HCT116 (cell line): ENCODE measurements around the gene TSPEAR.

Source experiments
- EZH2 ChIP-seq: fragments of 200-600 bp; sonication (generic); IDR thresholded peaks from 2 replicates; pipeline ENCODE4 v1.6.1; 2017; ENCODE audit warnings: antibody characterized with exemption, mixed run types
- EZH2phosphoT487 ChIP-seq: fragments of 200-600 bp; IDR thresholded peaks from 2 replicates; pipeline ENCODE4 v1.6.1; 2018; ENCODE audit warnings: antibody characterized with exemption, borderline replicate concordance
- POLR2A ChIP-seq: IDR thresholded peaks from 2 replicates; pipeline ENCODE4 v1.7.0; 2011; ENCODE audit warnings: borderline replicate concordance; ENCODE audit not compliant: insufficient read depth, insufficient read length; ENCODE audit errors: extremely low read depth
- POLR2AphosphoS5 ChIP-seq: IDR thresholded peaks from 2 replicates; pipeline ENCODE4 v1.6.1; 2011; ENCODE audit warnings: mild to moderate bottlenecking, low read depth, low read length, moderate library complexity
- REST ChIP-seq: IDR thresholded peaks from 2 replicates; pipeline ENCODE4 v1.6.1; 2012; ENCODE audit warnings: low read depth
- SP1 ChIP-seq: IDR thresholded peaks from 2 replicates; pipeline ENCODE4 v1.6.1; 2012; ENCODE audit warnings: low read depth
- SRF ChIP-seq: IDR thresholded peaks from 2 replicates; pipeline ENCODE4 v1.6.1; 2012; ENCODE audit warnings: low read depth
- TCF7L2 ChIP-seq: IDR thresholded peaks from 2 replicates; pipeline ENCODE4 v1.7.0; 2011; ENCODE audit warnings: borderline replicate concordance, inconsistent platforms; ENCODE audit not compliant: insufficient read depth, insufficient read length; ENCODE audit errors: extremely low read depth
- YY1 ChIP-seq: IDR thresholded peaks from 2 replicates; pipeline ENCODE4 v1.6.1; 2011; ENCODE audit warnings: low read length, low read depth, moderate library complexity, mild to moderate bottlenecking; ENCODE audit not compliant: insufficient replicate concordance; ENCODE audit errors: extremely low read depth
- ZBTB33 ChIP-seq: IDR thresholded peaks from 2 replicates; pipeline ENCODE4 v1.6.1; 2011; ENCODE audit warnings: mild to moderate bottlenecking, low read length, moderate library complexity; ENCODE audit not compliant: insufficient replicate concordance; ENCODE audit errors: extremely low read depth
- ZFX ChIP-seq: fragments of 450-650 bp; IDR thresholded peaks from 2 replicates; pipeline ENCODE4 v1.6.1; 2017
- TF ChIP-seq, protein P1 (sequence below), 3 experiments: fragments of 200-600 bp in 1 of 3; sonication (generic) in 1 of 3; IDR thresholded peaks in 2 of 3; conservative IDR thresholded peaks in 1 of 3; 2 replicates each; pipeline ENCODE4 v1.5.1; 2012 to 2017; ENCODE audit warnings: low read depth in 2 of 3, low read length in 2 of 3, antibody characterized with exemption in 1 of 3, borderline replicate concordance in 1 of 3, control low read depth in 1 of 3, mild to moderate bottlenecking in 1 of 3, mixed read lengths in 1 of 3, mixed run types in 1 of 3, moderate library complexity in 1 of 3; ENCODE audit not compliant: insufficient read depth in 1 of 3
- TF ChIP-seq, protein P2 (sequence below): IDR thresholded peaks from 2 replicates; pipeline ENCODE4 v1.6.1; 2012

DNA sequence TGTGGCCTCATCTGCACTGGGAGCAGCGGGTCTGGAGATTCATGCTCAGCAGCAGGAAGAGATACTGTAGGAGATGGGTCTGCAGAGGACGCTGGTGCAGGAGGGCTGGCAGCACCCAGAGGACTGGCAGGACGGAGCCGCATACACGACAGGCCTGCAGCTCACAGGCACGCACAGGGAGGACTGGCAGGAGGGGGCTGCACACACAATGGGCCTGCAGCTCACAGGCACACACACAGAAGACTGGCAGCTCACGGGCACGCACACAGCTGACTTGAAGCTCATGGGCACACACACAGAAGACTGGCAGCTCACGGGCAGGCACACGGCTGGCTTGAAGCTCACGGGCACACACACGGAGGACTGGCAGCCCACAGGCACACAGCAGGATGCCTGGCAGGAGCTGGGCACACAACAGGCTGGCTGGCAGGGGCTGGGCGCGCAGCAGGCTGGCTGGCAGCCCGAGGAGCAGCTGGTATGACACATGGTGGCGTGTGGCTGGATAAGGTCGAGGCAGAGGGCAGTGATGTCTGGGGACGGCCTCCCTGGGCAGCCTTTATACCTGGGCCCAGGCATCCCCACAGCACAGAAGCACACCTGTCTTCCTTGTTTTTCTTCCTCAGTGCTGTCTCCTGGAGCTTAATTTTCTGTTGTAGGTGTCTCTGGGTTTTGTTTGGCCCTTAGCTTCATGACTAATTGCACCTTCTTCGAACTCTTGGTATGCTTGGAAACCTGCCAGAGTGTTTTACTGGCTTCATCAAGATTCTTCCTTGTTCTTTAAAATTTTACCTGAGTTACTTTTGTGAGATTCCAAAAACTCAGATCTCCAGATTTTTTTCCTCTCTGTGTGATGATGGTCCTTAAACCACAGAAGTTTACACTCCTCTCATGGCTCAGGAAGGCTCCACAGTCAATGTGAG is 44.7 kb downstream of the TSPEAR start, which contains the start of gene KRTAP12-2:
- TF ChIP-seq, protein P1, sequence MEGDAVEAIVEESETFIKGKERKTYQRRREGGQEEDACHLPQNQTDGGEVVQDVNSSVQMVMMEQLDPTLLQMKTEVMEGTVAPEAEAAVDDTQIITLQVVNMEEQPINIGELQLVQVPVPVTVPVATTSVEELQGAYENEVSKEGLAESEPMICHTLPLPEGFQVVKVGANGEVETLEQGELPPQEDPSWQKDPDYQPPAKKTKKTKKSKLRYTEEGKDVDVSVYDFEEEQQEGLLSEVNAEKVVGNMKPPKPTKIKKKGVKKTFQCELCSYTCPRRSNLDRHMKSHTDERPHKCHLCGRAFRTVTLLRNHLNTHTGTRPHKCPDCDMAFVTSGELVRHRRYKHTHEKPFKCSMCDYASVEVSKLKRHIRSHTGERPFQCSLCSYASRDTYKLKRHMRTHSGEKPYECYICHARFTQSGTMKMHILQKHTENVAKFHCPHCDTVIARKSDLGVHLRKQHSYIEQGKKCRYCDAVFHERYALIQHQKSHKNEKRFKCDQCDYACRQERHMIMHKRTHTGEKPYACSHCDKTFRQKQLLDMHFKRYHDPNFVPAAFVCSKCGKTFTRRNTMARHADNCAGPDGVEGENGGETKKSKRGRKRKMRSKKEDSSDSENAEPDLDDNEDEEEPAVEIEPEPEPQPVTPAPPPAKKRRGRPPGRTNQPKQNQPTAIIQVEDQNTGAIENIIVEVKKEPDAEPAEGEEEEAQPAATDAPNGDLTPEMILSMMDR (IDR thresholded peaks at IDR 0.05 in 2 of 3, conservative IDR thresholded peaks at IDR 0.05 in 1 of 3; ENCODE audit: borderline replicate concordance in 1 of 3, insufficient read depth in 1 of 3, low read depth in 2 of 3, low read length in 2 of 3) = no peak
- TF ChIP-seq SP1 (no peak), EZH2 (no peak), TCF7L2 (no peak), POLR2A (no peak), EZH2phosphoT487 (no peak), YY1 (no peak), SRF (no peak), POLR2AphosphoS5 (no peak), ZBTB33 (no peak), REST (no peak), ZFX (no peak)
- TF ChIP-seq, protein P2, sequence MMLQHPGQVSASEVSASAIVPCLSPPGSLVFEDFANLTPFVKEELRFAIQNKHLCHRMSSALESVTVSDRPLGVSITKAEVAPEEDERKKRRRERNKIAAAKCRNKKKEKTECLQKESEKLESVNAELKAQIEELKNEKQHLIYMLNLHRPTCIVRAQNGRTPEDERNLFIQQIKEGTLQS = no peak
